ENCODE measurements around the gene HTRA3. TPM values are rescaled to one million over a fixed set of nuclear protein-coding genes. Genes with fewer than 3 reads are reported as not detected.
A peak's percentile ranks its signal among the peaks of the same experiment; 100 is the strongest.

The HTRA3 gene
- total and polyA plus RNA-seq, 2 experiments from 2014 or later = 1.3 to 3.6 TPM

DNA sequence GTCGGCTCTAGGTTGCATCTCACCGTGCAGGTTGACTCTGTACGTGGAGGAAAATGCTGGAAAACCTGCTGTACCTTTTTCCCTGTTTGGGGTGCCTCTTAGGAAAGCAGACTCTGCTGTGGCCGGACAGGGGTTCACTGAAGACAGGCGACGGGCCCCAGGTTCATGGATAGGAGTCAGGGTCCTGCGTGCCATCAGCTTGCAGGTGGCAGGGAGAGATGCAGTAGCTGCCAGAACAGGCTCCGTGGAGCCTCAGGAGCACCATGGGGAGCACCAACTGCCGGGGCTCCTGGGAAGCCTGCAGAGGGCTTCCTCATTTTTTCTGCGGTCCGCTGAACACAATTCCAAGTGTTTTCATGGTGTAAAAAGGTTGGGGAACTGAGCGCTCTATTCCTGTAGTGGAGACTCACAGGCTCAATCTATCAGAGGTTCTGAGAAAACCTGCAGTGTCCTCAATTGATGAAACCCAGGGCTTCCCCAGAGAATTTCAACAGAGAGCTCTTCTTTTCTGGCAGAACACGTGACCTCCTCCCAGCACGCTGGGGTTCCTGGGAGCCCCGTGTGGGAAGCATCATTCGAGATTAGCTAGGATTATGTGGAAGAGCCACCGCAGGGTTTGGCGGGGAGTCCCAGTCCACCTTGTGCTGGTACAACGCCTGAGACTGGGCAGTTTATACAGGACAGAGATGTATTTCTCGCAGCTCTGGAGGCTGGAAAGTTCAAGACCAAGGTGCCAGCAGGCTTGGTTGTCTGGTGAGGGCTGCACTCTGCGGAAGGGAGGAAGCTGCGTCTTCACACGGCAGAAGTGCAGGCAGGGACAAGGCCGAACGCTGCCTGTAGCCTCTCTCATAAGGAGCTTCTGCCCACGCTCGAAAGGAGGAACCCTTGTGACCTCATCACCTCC lies 1.6 kb downstream of the HTRA3 start:
- DNase-seq (ENCODE audit: low spot score) (no peak), ATAC-seq (no peak)
- Histone ChIP-seq H2AFZ (no peak overlapping the region), H3K27me3 (ENCODE audit: insufficient read depth) (peaks cover 17% of the 10 kb centered on the region), H3K27ac (ENCODE audit: low read depth) (no peak overlapping the region), H3K4me1 (ENCODE audit: insufficient read depth) (no peaks in the 10 kb centered on the region), H3K36me3 (ENCODE audit: insufficient read depth) (no peaks in the 10 kb centered on the region), H3K79me2 (replicated peaks; ENCODE audit: insufficient read depth) (no peaks in the 10 kb centered on the region), H3K9me2 (ENCODE audit: insufficient read depth) (no peaks in the 10 kb centered on the region), H3F3A (replicated peaks; ENCODE audit: low read depth) (no peaks in the 10 kb centered on the region), H3K4me3 (no peak overlapping the region), H3K4me2 (no peak overlapping the region), H4K20me1 (replicated peaks; ENCODE audit: insufficient read depth) (no peaks in the 10 kb centered on the region)
- Mint-ChIP-seq H3K36me3 (ENCODE audit: low read depth) (no peaks in the 10 kb centered on the region), H3K4me3 (peak overlapping the region; percentile 56), H3K9me3 (no peaks in the 10 kb centered on the region), H3K27ac (no peak overlapping the region), H3K27me3 (ENCODE audit: insufficient read depth, low read depth, poor library complexity) (peaks cover 29% of the 10 kb centered on the region), H3K4me1 (peaks cover 8% of the 10 kb centered on the region; the same call in 2 of the 3 replicates)
- TF ChIP-seq, protein P1, sequence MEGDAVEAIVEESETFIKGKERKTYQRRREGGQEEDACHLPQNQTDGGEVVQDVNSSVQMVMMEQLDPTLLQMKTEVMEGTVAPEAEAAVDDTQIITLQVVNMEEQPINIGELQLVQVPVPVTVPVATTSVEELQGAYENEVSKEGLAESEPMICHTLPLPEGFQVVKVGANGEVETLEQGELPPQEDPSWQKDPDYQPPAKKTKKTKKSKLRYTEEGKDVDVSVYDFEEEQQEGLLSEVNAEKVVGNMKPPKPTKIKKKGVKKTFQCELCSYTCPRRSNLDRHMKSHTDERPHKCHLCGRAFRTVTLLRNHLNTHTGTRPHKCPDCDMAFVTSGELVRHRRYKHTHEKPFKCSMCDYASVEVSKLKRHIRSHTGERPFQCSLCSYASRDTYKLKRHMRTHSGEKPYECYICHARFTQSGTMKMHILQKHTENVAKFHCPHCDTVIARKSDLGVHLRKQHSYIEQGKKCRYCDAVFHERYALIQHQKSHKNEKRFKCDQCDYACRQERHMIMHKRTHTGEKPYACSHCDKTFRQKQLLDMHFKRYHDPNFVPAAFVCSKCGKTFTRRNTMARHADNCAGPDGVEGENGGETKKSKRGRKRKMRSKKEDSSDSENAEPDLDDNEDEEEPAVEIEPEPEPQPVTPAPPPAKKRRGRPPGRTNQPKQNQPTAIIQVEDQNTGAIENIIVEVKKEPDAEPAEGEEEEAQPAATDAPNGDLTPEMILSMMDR (conservative IDR thresholded peaks at IDR 0.05; ENCODE audit: low read depth in 2 of 2) = no peak
- TF ChIP-seq ZNF114 (CRISPR knock-in tag; IDR thresholded peaks at IDR 0.05) (no peak), EZH2phosphoT487 (IDR thresholded peaks at IDR 0.05; ENCODE audit: unreplicated experiment) (no peak), STAT1 (IDR thresholded peaks at IDR 0.05; ENCODE audit: unreplicated experiment) (no peak), CREB1 (CRISPR knock-in tag; IDR thresholded peaks at IDR 0.05; ENCODE audit: low read depth) (no peak), POLR2AphosphoS5 (IDR thresholded peaks at IDR 0.05; ENCODE audit: low read depth) (no peak), EZH2 (IDR thresholded peaks at IDR 0.05; ENCODE audit: low read depth, unreplicated experiment) (no peak), ZNF331 (CRISPR knock-in tag; IDR thresholded peaks at IDR 0.05; ENCODE audit: low read depth) (no peak), NANOG (IDR thresholded peaks at IDR 0.05; ENCODE audit: borderline replicate concordance) (no peak), JUNB (IDR thresholded peaks at IDR 0.05; ENCODE audit: unreplicated experiment) (no peak)
- TF ChIP-seq, protein P2, sequence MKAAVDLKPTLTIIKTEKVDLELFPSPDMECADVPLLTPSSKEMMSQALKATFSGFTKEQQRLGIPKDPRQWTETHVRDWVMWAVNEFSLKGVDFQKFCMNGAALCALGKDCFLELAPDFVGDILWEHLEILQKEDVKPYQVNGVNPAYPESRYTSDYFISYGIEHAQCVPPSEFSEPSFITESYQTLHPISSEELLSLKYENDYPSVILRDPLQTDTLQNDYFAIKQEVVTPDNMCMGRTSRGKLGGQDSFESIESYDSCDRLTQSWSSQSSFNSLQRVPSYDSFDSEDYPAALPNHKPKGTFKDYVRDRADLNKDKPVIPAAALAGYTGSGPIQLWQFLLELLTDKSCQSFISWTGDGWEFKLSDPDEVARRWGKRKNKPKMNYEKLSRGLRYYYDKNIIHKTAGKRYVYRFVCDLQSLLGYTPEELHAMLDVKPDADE (IDR thresholded peaks at IDR 0.05) = no peak
- TF ChIP-seq, protein P3, sequence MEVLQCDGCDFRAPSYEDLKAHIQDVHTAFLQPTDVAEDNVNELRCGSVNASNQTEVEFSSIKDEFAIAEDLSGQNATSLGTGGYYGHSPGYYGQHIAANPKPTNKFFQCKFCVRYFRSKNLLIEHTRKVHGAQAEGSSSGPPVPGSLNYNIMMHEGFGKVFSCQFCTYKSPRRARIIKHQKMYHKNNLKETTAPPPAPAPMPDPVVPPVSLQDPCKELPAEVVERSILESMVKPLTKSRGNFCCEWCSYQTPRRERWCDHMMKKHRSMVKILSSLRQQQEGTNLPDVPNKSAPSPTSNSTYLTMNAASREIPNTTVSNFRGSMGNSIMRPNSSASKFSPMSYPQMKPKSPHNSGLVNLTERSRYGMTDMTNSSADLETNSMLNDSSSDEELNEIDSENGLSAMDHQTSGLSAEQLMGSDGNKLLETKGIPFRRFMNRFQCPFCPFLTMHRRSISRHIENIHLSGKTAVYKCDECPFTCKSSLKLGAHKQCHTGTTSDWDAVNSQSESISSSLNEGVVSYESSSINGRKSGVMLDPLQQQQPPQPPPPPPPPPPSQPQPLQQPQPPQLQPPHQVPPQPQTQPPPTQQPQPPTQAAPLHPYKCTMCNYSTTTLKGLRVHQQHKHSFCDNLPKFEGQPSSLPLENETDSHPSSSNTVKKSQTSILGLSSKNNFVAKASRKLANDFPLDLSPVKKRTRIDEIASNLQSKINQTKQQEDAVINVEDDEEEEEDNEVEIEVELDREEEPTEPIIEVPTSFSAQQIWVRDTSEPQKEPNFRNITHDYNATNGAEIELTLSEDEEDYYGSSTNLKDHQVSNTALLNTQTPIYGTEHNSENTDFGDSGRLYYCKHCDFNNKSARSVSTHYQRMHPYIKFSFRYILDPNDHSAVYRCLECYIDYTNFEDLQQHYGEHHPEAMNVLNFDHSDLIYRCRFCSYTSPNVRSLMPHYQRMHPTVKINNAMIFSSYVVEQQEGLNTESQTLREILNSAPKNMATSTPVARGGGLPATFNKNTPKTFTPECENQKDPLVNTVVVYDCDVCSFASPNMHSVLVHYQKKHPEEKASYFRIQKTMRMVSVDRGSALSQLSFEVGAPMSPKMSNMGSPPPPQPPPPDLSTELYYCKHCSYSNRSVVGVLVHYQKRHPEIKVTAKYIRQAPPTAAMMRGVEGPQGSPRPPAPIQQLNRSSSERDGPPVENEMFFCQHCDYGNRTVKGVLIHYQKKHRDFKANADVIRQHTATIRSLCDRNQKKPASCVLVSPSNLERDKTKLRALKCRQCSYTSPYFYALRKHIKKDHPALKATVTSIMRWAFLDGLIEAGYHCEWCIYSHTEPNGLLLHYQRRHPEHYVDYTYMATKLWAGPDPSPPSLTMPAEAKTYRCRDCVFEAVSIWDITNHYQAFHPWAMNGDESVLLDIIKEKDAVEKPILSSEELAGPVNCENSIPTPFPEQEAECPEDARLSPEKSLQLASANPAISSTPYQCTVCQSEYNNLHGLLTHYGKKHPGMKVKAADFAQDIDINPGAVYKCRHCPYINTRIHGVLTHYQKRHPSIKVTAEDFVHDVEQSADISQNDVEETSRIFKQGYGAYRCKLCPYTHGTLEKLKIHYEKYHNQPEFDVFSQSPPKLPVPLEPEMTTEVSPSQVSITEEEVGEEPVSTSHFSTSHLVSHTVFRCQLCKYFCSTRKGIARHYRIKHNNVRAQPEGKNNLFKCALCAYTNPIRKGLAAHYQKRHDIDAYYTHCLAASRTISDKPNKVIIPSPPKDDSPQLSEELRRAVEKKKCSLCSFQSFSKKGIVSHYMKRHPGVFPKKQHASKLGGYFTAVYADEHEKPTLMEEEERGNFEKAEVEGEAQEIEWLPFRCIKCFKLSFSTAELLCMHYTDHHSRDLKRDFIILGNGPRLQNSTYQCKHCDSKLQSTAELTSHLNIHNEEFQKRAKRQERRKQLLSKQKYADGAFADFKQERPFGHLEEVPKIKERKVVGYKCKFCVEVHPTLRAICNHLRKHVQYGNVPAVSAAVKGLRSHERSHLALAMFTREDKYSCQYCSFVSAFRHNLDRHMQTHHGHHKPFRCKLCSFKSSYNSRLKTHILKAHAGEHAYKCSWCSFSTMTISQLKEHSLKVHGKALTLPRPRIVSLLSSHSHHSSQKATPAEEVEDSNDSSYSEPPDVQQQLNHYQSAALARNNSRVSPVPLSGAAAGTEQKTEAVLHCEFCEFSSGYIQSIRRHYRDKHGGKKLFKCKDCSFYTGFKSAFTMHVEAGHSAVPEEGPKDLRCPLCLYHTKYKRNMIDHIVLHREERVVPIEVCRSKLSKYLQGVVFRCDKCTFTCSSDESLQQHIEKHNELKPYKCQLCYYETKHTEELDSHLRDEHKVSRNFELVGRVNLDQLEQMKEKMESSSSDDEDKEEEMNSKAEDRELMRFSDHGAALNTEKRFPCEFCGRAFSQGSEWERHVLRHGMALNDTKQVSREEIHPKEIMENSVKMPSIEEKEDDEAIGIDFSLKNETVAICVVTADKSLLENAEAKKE (CRISPR knock-in tag; IDR thresholded peaks at IDR 0.05) = no peak
- TF ChIP-seq, protein P4, sequence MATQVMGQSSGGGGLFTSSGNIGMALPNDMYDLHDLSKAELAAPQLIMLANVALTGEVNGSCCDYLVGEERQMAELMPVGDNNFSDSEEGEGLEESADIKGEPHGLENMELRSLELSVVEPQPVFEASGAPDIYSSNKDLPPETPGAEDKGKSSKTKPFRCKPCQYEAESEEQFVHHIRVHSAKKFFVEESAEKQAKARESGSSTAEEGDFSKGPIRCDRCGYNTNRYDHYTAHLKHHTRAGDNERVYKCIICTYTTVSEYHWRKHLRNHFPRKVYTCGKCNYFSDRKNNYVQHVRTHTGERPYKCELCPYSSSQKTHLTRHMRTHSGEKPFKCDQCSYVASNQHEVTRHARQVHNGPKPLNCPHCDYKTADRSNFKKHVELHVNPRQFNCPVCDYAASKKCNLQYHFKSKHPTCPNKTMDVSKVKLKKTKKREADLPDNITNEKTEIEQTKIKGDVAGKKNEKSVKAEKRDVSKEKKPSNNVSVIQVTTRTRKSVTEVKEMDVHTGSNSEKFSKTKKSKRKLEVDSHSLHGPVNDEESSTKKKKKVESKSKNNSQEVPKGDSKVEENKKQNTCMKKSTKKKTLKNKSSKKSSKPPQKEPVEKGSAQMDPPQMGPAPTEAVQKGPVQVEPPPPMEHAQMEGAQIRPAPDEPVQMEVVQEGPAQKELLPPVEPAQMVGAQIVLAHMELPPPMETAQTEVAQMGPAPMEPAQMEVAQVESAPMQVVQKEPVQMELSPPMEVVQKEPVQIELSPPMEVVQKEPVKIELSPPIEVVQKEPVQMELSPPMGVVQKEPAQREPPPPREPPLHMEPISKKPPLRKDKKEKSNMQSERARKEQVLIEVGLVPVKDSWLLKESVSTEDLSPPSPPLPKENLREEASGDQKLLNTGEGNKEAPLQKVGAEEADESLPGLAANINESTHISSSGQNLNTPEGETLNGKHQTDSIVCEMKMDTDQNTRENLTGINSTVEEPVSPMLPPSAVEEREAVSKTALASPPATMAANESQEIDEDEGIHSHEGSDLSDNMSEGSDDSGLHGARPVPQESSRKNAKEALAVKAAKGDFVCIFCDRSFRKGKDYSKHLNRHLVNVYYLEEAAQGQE (IDR thresholded peaks at IDR 0.05; ENCODE audit: unreplicated experiment) = no peak
